HG03159 (cell line): ENCODE measurements around the gene MBD3L2.
"Not testable (repeated sequence)": the region's sequence is repeated elsewhere in the genome, so short reads cannot be mapped to it uniquely, and the experiment has no call there.

Experiments used
- ATAC-seq: cut with Tn5 transposase; IDR thresholded peaks from one replicate; pipeline ENCODE4 v1.9.1; 2021; ENCODE audit warnings: mild to moderate bottlenecking, moderate library complexity; ENCODE audit not compliant: unreplicated experiment

Gene MBD3L2

DNA sequence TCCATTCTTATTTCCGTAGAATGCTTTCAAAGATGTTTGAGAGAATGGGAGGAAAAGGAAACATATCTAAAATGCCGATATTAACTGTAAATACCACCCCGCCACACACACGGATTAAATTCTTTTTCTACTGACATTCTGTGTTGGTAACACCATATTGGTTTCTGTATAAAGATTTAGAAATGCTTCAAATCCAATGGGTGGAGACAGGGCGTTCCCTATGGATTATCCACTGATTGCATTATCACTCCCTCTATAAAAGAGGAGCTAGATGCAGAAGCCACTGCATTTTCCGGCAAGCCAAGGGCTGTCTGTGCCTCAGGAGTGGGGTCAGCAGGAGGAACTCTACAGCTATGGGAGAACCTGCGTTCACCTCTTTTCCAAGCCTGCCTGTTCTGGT is at the start of gene MBD3L2:
MBD3L2 (plus strand) TSS at position 301 of the 400 bp plus-strand sequence; CDS start at position 354, 53 bp downstream.
- ATAC-seq = not testable (repeated sequence)

DNA sequence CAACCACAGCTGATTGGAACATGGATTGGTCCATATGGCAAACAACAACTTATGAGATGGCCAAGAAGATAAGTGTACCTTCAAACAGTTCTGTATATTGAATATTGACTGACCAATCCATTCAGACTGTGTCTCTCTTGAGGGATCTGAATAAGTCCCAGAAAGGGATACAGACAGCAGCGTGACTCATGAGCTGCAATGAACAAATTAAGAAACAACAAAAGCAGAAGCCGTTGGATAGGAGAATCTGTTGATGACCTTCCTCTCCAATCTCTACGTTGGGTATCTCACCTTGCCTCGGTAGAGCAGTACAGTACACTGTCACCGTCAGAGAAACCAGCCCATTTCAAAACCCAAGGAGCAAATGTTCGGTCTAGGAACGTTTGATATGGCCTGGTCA is 49.2 kb upstream of the MBD3L2 start:
- no peak for ATAC-seq

GRCh38 chr19:7000333-7000732 is 48.8 kb upstream of the MBD3L2 start:
- ATAC-seq = no peak

GRCh38 chr19:7000816-7001215 is 48.3 kb upstream of the MBD3L2 start:
- no peak for ATAC-seq

DNA sequence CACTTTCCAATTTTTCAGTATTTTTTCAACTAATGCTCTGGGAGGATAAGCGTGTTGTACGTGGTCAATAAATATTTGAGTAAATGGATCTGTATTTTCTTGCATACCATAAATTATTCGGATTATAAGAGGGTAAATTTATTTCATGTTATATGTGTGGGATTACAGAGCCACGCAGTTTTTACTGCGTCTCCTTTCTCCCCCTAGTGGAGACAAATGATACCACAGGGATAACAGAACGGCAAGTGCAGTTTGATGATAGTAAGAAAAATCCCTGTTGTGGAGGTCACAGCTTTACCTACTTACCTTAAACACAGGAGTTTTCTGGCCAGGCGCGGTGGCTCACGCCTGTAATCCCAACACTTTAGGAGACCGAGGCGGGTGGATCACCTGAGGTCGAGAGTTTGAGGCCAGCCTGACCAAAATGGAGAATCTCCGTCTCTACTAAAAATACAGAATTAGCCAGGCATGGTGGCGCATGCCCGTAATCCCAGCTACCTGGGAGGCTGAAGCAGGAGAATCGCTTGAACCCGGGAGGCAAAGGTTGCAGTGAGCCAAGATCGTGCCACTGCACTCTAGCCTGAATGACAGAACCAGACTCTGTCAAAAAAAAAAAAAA is 44.7 kb upstream of the MBD3L2 start:
- no peak for ATAC-seq

GRCh38 chr19:7006135-7006704 is 42.9 kb upstream of the MBD3L2 start:
- no peak for ATAC-seq

- ATAC-seq = no peak
Observed at GRCh38 chr19:7007859-7008258, 41.3 kb upstream of the MBD3L2 start.

- ATAC-seq = no peak
Observed at GRCh38 chr19:7010722-7011593, 38.2 kb upstream of the MBD3L2 start.

DNA sequence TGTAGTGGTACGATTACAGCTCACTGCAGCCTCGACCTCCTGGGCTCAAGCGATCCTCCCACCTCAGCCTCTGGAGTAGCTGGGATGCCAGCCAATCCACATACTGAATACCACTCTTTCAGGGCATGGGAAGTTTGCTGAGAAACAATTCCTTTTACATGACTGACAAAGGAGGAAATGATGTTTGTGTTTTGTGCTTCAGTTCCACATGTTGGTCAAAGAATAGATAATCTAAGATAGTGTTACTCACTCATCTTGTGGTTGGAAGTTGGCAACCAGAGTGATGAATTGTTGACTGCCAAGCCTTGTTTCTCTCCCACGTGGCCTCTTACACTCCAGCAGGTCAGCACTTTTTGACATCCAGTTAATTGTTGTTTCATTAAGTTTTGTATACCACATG is 35.4 kb upstream of the MBD3L2 start:
- ATAC-seq = no peak

DNA sequence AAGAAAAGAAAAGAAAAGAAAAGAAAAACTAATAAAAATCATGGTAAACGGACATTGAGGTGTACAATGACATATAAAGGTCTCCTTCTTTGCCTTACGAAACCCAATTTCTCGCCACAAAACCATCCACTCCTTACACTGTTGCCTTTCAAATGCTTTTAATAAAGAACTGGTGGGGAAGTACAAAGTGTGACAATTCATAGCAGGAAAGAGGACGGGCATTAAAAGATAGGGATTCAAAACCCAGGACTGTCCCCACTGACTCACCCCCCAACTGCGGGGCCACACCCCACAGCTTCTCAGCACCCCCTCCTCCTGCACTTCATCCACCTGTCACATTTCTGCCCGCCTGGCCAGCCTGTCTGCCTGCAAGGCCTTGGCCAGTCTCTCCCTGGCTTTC is 30.3 kb upstream of the MBD3L2 start:
- no peak for ATAC-seq

GRCh38 chr19:7021331-7021730 is 27.8 kb upstream of the MBD3L2 start, which contains the start of gene MBD3L2B:
MBD3L2B (minus strand) TSS chr19:7021431; CDS start chr19:7021397, 34 bp downstream.
- not testable (repeated sequence) for ATAC-seq

GRCh38 chr19:7028790-7029189 is 20.3 kb upstream of the MBD3L2 start:
- not testable (repeated sequence) for ATAC-seq

GRCh38 chr19:7030278-7030677 is 18.8 kb upstream of the MBD3L2 start, which contains the start of gene MBD3L5:
MBD3L5 (plus strand) TSS chr19:7030578; CDS start chr19:7030612, 34 bp downstream.
- not testable (repeated sequence) for ATAC-seq

DNA sequence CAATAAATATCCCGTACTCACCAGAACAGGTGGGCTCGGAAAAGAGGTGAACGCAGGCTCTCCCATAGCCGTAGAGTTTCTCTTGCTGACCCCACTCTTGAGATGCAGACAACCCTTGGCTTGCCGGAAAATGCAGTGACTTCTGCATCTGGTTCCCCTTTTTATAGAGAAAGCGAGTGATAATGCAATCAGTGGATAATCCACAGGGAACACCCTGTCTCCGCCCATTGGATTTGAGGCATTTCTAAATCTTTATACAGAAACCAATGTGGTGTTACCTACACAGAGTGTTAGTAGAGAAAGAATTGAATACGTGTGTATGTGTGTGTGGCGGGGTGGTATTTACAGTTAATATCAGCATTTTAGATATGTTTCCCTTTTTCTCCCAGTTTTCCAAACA is 9.0 kb upstream of the MBD3L2 start, which contains the start of gene MBD3L4:
MBD3L4 (minus strand) TSS at position 101 of the 400 bp plus-strand sequence; CDS start at position 66, 35 bp downstream.
- not testable (repeated sequence) for ATAC-seq

DNA sequence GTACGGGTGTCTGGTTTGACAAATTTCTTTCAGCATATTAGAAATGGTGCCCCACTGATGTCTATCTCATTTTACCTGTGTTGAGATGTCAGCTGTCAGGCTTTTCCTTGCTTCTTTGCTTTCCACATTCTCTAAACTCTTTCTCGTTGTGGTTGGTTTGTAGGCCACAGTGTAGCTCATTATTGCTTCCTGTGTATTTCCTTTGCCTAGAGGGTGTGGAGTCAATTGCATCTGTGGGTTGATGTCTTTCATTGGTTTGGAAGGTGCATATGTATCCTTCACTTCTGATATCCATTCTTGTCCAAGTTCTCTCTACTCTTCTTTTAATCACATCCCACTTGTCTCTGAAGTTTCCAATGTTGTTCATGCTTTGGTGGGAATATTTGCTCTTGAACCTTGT is 7.6 kb upstream of the MBD3L2 start:
- not testable (repeated sequence) for ATAC-seq

- not testable (repeated sequence) for ATAC-seq
Observed at GRCh38 chr19:7051421-7051820, 2.3 kb downstream of the MBD3L2 start.

DNA sequence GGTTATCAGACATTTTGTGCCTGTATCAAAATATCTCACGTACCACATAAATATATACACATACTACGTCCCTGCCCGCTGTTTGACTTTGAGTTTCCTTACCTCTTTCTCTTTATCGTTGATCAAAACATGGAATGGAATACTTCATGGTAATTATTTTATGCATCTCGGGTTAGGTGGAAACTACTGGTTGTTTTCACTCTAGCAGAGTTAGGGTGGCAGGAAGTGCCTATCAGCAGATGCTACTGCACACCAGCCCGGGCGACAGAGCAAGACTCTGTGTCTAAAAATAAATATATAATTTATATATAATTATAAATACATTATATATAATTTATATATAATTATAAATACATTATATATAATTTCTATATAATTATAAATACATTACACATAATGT is 3.8 kb downstream of the MBD3L2 start:
- not testable (repeated sequence) for ATAC-seq

DNA sequence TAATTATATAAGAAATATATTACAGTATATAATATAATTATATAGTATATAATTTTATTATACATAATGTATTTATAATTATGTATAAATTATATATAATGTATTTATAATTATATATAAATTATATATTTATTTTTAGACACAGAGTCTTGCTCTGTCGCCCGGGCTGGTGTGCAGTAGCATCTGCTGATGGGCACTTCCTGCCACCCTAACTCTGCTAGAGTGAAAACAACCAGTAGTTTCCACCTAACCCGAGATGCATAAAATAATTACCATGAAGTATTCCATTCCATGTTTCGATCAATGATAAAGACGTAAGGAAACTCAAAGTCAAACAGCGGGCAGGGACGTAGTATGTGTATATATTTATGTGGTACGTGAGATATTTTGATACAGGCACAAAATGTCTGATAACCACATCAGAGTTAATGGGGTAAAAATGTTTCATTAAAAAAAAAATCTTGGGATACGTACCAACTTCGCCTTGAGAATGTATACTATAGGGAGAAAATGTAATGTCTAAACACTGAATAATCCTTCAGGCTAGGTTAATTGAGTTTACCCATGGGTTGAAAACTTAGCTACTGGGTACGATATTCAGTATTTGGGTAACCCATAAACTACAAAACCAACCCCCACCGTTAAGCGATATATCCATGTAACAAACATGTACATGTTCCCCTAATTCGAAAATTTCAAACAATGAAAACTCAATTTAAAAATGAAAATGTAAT is 5.7 kb downstream of the MBD3L2 start:
- ATAC-seq = not testable (repeated sequence)

DNA sequence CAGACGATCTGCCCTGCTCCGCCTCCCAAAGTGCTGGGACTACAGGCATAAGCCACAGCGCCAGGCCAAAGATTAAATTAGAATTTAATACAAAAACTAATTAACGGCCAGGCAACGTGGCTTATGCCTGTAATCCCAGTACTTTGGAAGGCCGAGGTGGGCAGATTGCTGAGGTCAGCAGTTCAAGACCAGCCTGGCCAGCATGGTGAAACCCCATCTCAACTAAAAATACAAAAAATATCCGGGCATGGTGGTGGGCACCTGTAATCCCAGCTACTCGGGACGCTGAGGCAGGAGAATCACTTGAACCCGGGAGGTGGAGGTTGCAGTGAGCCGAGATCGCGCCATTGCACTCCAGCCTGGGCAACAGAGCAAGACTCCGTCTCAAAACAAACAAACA is 6.6 kb downstream of the MBD3L2 start:
- not testable (repeated sequence) for ATAC-seq

- not testable (repeated sequence) for ATAC-seq
Observed at GRCh38 chr19:7056371-7056770, 7.2 kb downstream of the MBD3L2 start.

GRCh38 chr19:7058576-7058975 is 9.5 kb downstream of the MBD3L2 start, which contains the start of gene MBD3L3:
MBD3L3 (minus strand) TSS chr19:7058676; CDS start chr19:7058605, 71 bp downstream.
- ATAC-seq = not testable (repeated sequence)
